B cell (primary cell): ENCODE data around the gene LRBA. TPM values are rescaled to one million over a fixed set of nuclear protein-coding genes. Genes with fewer than 3 reads are reported as not detected.

Source experiments
- ATAC-seq: fragments of 200-7000 bp; cut with Tn5 transposase; one replicate; pipeline ENCODE4 v1.10.0; 2021; ENCODE audit warnings: low read depth, mild to moderate bottlenecking, moderate number of reproducible peaks, moderate library complexity
- CTCF ChIA-PET: fragments of 350-600 bp; sonication (Branson Sonifier 250); formaldehyde crosslinking; loops from one replicate; lab custom pipeline; 2021; ENCODE audit warnings: antibody characterized with exemption, inconsistent platforms; lab: Charles Lee
- POLR2A ChIA-PET: fragments of 350-600 bp; sonication (Branson Sonifier 250); formaldehyde crosslinking; loops from one replicate; lab custom pipeline; 2021; ENCODE audit warnings: antibody characterized with exemption; lab: Charles Lee
- DNase-seq: peaks from one replicate; pipeline ENCODE4 v3.0.0; 2013
- H2AFZ ChIP-seq: 2 replicates; pipeline ENCODE4 v1.6.1; 2012; ENCODE audit warnings: mild to moderate bottlenecking, low read depth, low read length; ENCODE audit not compliant: insufficient read depth, poor library complexity, severe bottlenecking
- H3K27ac ChIP-seq, 2 donors: 1 replicate in 1 of 2; 2 replicates in 1 of 2; pipeline ENCODE4 v1.5.1; 2012 to 2013; ENCODE audit warnings: low read length in 2 of 2, mild to moderate bottlenecking in 2 of 2, moderate library complexity in 1 of 2
- H3K27me3 ChIP-seq, 4 experiments: fragments of 200-600 bp in 1 of 4; sonication (generic) in 1 of 4; replicated peaks in 1 of 4; 1 replicate in 2 of 4; 2 replicates in 2 of 4; pipeline versions ENCODE4 v1.6.1 to v1.7.0; 2013 to 2016; ENCODE audit warnings: low read length in 3 of 4, mild to moderate bottlenecking in 2 of 4, mixed read lengths in 1 of 4, moderate library complexity in 1 of 4; ENCODE audit not compliant: insufficient read depth in 4 of 4, control insufficient read depth in 3 of 4; ENCODE audit errors: control extremely low read depth in 1 of 4
- H3K36me3 ChIP-seq, 2 experiments: replicated peaks in 1 of 2; 1 replicate in 1 of 2; 2 replicates in 1 of 2; pipeline versions ENCODE4 v1.6.1 to v1.7.1; 2013; ENCODE audit warnings: low read length in 1 of 2; ENCODE audit not compliant: insufficient read depth in 2 of 2, control insufficient read depth in 1 of 2; ENCODE audit errors: control extremely low read depth in 1 of 2, extremely low read depth in 1 of 2
- H3K4me1 ChIP-seq, 2 donors: fragments of 200-600 bp in 1 of 2; sonication (generic) in 1 of 2; 1 replicate in 1 of 2; 2 replicates in 1 of 2; pipeline versions ENCODE4 v1.5.1 to v1.6.1; 2013 to 2017; ENCODE audit warnings: low read length in 2 of 2; ENCODE audit not compliant: control insufficient read depth in 2 of 2, insufficient read depth in 2 of 2
- H3K4me2 ChIP-seq: replicated peaks from 2 replicates; pipeline ENCODE3; 2012; ENCODE audit warnings: mild to moderate bottlenecking, low read depth, low read length; ENCODE audit not compliant: poor library complexity, severe bottlenecking
- H3K4me3 ChIP-seq, 5 experiments: fragments of 200-600 bp in 1 of 5; sonication (generic) in 1 of 5; 1 replicate in 3 of 5; 2 replicates in 2 of 5; pipeline versions ENCODE4 v1.5.1 to v1.7.0; 2011 to 2016; ENCODE audit warnings: low read length in 4 of 5, mild to moderate bottlenecking in 4 of 5, low read depth in 2 of 5, control low read depth in 1 of 5, moderate library complexity in 1 of 5; ENCODE audit not compliant: insufficient read depth in 1 of 5; ENCODE audit errors: control extremely low read depth in 1 of 5, extremely low read depth in 1 of 5
- H3K79me2 ChIP-seq: fragments of 200-600 bp; sonication (generic); one replicate; pipeline ENCODE4 v1.6.0; 2016; ENCODE audit warnings: low read length; ENCODE audit not compliant: control insufficient read depth, insufficient read depth
- H3K9ac ChIP-seq: fragments of 200-600 bp; sonication (generic); 2 replicates; pipeline ENCODE4 v1.6.1; 2017; ENCODE audit warnings: mild to moderate bottlenecking, low read length, moderate library complexity
- H3K9me3 ChIP-seq, 3 donors: one replicate each; pipeline versions ENCODE4 v1.6.1 to v1.7.1; 2013; ENCODE audit warnings: low read length in 2 of 3; ENCODE audit not compliant: control insufficient read depth in 2 of 3, insufficient read depth in 1 of 3; ENCODE audit errors: control extremely low read depth in 1 of 3
- H4K20me1 ChIP-seq: 2 replicates; pipeline ENCODE4 v1.6.0; 2012; ENCODE audit warnings: mild to moderate bottlenecking, low read length; ENCODE audit not compliant: insufficient read depth, control insufficient read depth, poor library complexity, severe bottlenecking
- H3K27ac Mint-ChIP-seq: one replicate; pipeline ENCODE4 v1.8.0; 2021; ENCODE audit warnings: mixed read lengths
- H3K27me3 Mint-ChIP-seq: one replicate; pipeline ENCODE4 v1.8.0; 2021; ENCODE audit warnings: mixed read lengths
- H3K4me1 Mint-ChIP-seq: one replicate; pipeline ENCODE4 v1.8.0; 2021; ENCODE audit warnings: mixed read lengths
- H3K4me3 Mint-ChIP-seq: one replicate; pipeline ENCODE4 v1.8.0; 2021; ENCODE audit warnings: mixed read lengths
- H3K9me3 Mint-ChIP-seq: one replicate; pipeline ENCODE4 v1.8.0; 2022; ENCODE audit warnings: mixed read lengths; ENCODE audit not compliant: insufficient read depth
- CTCF ChIP-seq: fragments of 200-600 bp; IDR thresholded peaks from one replicate; pipeline ENCODE4 v1.8.0; 2022; ENCODE audit warnings: antibody characterized with exemption, mild to moderate bottlenecking
- EZH2 ChIP-seq: IDR thresholded peaks from 2 replicates; pipeline ENCODE4 v1.6.1; 2012; ENCODE audit warnings: borderline replicate concordance, low read depth, mild to moderate bottlenecking, moderate library complexity, low read length; ENCODE audit not compliant: insufficient read depth, poor library complexity, severe bottlenecking
- WGBS: methylation state at CpG from one replicate; pipeline ENCODE4 v1.1.5; 2013; ENCODE audit warnings: missing lambda C conversion rate; ENCODE audit not compliant: insufficient coverage; 5-methylcytosine and 5-hydroxymethylcytosine counted together
- intact Hi-C: fragments of 100-400 bp; cut with micrococcal nuclease; formaldehyde crosslinking; loops from one replicate; pipeline ENCODE4 v1.10.0; 2022
- polyA plus RNA-seq: library from polyadenylated mRNA; depleted of rRNA; stranded (reverse); fragments of >200 nt; gene quantifications from 2 replicates; pipeline ENCODE4 v1.2.3, GENCODE V29; 2012
- total RNA-seq, 2 donors: library from RNA; stranded (reverse); fragments of 120-200 nt in 1 of 2; gene quantifications; 1 replicate in 1 of 2; 2 replicates in 1 of 2; pipeline versions ENCODE4 v1.2.3 to v1.2.4, GENCODE V29; 2013 to 2022

The LRBA gene
- total and polyA plus RNA-seq, 2 donors (not counting 1 experiment from before 2014, with no cell fraction given) = 17.5 to 86.7 TPM

GRCh38 chr4:150725957-150726523 lies 289.0 kb downstream of the LRBA start:
- Histone ChIP-seq H3K4me2 (no peak overlapping the region), H3K9me3 (peaks cover 0 to 6% (median 5%) of the 10 kb centered on the region in 3 donors), H3K4me3 (no peak overlapping the region), H2AFZ (no peak overlapping the region), H3K36me3 (peaks cover 2 to 22% of the 10 kb centered on the region in 2 experiments), H4K20me1 (no peaks in the 10 kb centered on the region), H3K79me2 (no peaks in the 10 kb centered on the region), H3K9ac (no peak overlapping the region), H3K4me1 (no peaks in the 10 kb centered on the region), H3K27me3 (no peaks in the 10 kb centered on the region), H3K27ac (no peak overlapping the region)
- POLR2A ChIA-PET = no interaction called here
- H3K27me3 Mint-ChIP-seq = no peaks in the 10 kb centered on the region
- no peak for DNase-seq
- H3K4me1 Mint-ChIP-seq = no peaks in the 10 kb centered on the region
- H3K27ac Mint-ChIP-seq = no peak overlapping the region
- intact Hi-C loops = no loop called here
- CTCF ChIA-PET = no interaction called here
- ATAC-seq = no peak
- H3K9me3 Mint-ChIP-seq = peaks cover 10% of the 10 kb centered on the region
- WGBS = no CpG with 5 or more reads among the region's 4 CpGs
- TF ChIP-seq EZH2 (no peak), CTCF (no peak)
- H3K4me3 Mint-ChIP-seq = no peak overlapping the region

GRCh38 chr4:150723727-150724411 lies 291.2 kb downstream of the LRBA start:
- Histone ChIP-seq H3K27ac (no peak overlapping the region), H3K4me1 (no peaks in the 10 kb centered on the region), H2AFZ (no peak overlapping the region), H3K4me3 (no peak overlapping the region), H3K79me2 (no peaks in the 10 kb centered on the region), H3K9ac (no peak overlapping the region), H3K4me2 (no peak overlapping the region), H3K9me3 (peaks cover 0 to 6% (median 5%) of the 10 kb centered on the region in 3 donors), H3K27me3 (no peaks in the 10 kb centered on the region), H4K20me1 (no peaks in the 10 kb centered on the region), H3K36me3 (peaks cover 4 to 18% of the 10 kb centered on the region in 2 experiments)
- no peak for DNase-seq
- Mint-ChIP-seq H3K27ac (no peak overlapping the region), H3K9me3 (peaks cover 10% of the 10 kb centered on the region), H3K4me3 (no peak overlapping the region), H3K4me1 (no peaks in the 10 kb centered on the region), H3K27me3 (no peaks in the 10 kb centered on the region)
- intact Hi-C loops = no loop called here
- no peak for TF ChIP-seq CTCF
- no peak for ATAC-seq
- ChIA-PET POLR2A (no interaction called here), CTCF (no interaction called here)
- 98% methylated on average over 5 of the region's 5 CpGs for WGBS
